Astrocyte of the spinal cord (primary cell): ENCODE results near the gene OPCML.

ENCODE experiments used
- DNase-seq: peaks from one replicate; pipeline ENCODE4 v3.0.0; 2011; ENCODE audit warnings: low read depth, low spot score
- H3K4me3 ChIP-seq: 2 replicates; pipeline ENCODE4 v1.5.1; 2011; ENCODE audit warnings: low read depth, mild to moderate bottlenecking, low read length, moderate library complexity
- in situ Hi-C: cut with HindIII; loops from 2 replicates; pipeline ENCODE4 v1.10.0; 2017; ENCODE audit warnings: low sequenced_read_pairs
- TF ChIP-seq, protein P1 (sequence below): IDR thresholded peaks from 2 replicates; pipeline ENCODE4 v1.5.1; 2012; ENCODE audit warnings: low read depth, mild to moderate bottlenecking, low read length, inconsistent platforms

The OPCML gene

DNA sequence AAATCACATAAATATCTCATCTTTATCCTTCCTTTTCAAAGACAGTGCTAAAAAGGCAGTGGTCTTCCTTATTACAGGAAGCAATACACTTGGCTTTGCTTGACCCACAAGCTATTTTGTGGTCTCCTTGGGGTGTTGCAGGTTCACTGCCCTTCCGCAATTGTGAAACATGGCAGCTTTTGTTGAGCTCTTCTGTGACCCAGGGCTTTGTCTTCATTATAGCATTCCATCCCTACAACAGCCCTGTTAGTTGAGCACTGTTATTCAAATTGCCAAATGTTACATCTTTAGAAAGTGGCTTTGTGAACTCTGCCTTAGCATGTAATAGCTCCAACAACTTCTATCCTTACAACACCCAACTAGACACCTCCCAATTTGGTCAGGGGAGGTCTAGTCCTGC lies 107.1 kb downstream of the OPCML start:
- TF ChIP-seq, protein P1, sequence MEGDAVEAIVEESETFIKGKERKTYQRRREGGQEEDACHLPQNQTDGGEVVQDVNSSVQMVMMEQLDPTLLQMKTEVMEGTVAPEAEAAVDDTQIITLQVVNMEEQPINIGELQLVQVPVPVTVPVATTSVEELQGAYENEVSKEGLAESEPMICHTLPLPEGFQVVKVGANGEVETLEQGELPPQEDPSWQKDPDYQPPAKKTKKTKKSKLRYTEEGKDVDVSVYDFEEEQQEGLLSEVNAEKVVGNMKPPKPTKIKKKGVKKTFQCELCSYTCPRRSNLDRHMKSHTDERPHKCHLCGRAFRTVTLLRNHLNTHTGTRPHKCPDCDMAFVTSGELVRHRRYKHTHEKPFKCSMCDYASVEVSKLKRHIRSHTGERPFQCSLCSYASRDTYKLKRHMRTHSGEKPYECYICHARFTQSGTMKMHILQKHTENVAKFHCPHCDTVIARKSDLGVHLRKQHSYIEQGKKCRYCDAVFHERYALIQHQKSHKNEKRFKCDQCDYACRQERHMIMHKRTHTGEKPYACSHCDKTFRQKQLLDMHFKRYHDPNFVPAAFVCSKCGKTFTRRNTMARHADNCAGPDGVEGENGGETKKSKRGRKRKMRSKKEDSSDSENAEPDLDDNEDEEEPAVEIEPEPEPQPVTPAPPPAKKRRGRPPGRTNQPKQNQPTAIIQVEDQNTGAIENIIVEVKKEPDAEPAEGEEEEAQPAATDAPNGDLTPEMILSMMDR, result no peak
- DNase-seq, result no peak
- no peak overlapping the region for H3K4me3 ChIP-seq
- in situ Hi-C loops, result no loop called here

DNA sequence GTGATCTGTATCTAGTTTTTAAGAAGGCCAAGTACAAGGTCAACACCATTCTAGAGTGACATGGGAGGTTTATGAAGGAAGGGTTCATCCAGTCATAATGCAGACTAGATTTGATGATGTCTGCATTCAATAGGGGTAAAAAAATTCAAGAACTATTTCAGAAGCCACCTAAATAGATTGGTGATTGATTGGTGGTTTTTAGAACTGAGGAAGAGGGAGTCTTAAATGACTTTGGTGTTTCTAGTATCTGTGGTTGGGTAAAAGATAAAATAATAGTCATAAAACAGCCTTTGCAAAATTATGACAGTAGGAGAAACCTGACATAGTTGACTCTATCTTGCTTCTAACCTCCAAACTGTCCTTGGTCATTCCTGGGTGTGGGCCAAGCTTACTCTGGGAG lies 114.1 kb downstream of the OPCML start:
- in situ Hi-C loops, result no loop called here
- no peak for DNase-seq
- TF ChIP-seq, protein P1, result no peak
- H3K4me3 ChIP-seq, result no peak overlapping the region

DNA sequence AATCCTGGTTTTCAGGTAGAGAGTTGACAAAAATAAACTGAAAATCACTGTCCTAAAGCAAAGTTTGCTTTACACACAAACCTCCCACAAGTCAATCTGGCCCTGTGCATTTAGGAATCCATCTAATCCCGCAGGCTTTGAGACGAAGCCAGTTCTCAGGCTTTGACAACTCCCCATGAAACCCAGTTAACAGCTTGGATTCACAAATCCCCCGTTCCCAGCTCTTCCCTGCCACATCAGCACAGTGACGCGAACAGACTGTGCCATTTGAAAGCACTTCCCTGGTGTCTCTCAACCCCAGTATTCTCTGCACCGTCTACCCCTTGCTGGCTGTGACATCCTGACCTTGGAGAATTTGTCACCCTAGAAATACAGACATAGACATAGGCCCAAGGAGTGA lies 117.8 kb downstream of the OPCML start:
- DNase-seq, result no peak
- H3K4me3 ChIP-seq, result no peak overlapping the region
- in situ Hi-C loops, result no loop called here
- TF ChIP-seq, protein P1, result no peak

DNA sequence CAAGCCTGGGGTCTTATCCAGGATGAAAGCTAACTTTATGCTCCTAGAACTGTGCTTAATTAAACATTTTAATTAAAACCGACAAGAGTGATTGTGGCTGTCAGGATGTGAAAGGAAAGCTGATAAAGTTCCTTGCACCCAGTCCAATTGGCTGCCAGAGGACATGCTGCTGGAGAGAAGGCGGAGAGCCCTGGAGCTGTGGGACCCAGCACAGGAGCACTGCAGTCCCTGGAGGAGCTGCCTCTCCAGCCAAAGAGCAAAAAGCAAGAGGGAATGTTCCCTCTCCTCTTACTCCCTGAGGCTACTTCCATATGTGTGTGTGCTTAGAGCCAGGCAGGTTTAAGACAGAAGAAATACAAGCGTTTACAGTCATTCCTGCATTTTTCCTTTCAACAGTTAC lies 118.6 kb downstream of the OPCML start:
- in situ Hi-C loops, result no loop called here
- DNase-seq, result no peak
- TF ChIP-seq, protein P1, result no peak
- H3K4me3 ChIP-seq, result no peak overlapping the region

DNA sequence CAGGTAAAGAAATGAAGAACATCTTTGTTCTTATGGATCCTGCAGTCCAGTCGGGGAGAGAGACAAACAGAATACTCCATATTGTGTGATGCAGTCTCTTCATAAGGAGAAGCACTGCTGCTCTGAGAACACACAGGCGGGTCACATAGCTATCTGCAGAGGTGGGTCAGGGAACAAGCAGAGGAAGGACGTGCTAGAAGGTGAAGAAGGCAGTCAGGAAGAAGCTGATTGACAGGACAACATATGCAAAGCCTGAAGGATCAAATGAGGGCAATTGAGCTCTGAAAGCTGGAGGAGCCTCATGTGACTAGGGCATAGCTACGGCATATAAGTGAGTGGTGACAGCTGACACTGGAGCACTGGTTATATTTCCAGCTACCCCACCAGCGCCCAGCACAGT lies 122.5 kb downstream of the OPCML start:
- H3K4me3 ChIP-seq, result no peak overlapping the region
- in situ Hi-C loops, result no loop called here
- TF ChIP-seq, protein P1, result no peak
- no peak for DNase-seq

DNA sequence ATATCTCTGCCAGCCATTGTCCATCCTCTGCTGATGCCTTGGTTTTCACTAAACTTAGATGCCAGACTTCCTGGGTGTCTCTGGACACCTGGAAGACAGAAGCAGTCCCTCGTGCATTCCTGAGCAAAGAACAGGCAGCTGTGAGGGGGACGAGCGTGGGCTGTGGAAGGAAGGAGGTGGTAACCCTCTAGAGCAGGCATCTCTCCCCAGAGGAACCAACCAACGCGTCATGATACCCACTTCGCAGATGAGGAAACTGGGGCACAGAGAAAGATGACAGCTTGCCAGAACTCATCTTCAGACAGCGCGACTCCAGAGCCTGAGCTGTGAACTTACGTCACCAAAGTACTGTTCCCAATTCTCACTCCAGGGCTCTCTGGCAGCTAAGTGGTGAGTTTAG lies 123.4 kb downstream of the OPCML start:
- TF ChIP-seq, protein P1, result no peak
- in situ Hi-C loops, result no loop called here
- DNase-seq, result no peak
- no peak overlapping the region for H3K4me3 ChIP-seq

DNA sequence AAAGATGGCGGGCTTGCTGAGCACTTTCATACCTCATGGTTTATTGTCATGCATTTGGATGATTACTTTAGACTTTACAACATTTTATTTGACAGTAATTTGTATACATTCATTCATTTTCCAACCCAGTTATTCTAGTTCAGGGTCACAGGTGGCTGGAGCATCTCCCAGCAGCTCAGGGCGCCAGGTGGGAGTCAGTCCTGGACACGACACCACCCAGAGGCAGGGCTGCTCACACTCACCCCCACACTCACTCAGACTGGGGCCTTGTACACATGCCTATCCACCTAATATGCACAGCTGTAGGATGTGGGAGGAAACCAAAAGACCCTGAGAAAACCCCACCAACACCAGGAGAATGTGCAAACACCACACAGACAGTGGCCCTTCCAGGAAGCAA lies 123.9 kb downstream of the OPCML start:
- TF ChIP-seq, protein P1, result no peak
- in situ Hi-C loops, result no loop called here
- H3K4me3 ChIP-seq, result no peak overlapping the region
- no peak for DNase-seq
